Endometrial microvascular endothelial cells (primary cell): ENCODE measurements around the gene KCTD20. TPM values are rescaled to one million over a fixed set of nuclear protein-coding genes. Genes with fewer than 3 reads are reported as not detected.
"Not testable (repeated sequence)": the region's sequence is repeated elsewhere in the genome, so short reads cannot be mapped to it uniquely, and the experiment has no call there.

Experiments
- in situ Hi-C: cut with HindIII; loops from 2 replicates; pipeline ENCODE4 v1.10.0; 2017; ENCODE audit warnings: low sequenced_read_pairs, low pct_unique_long_range_greater_than_20kb; ENCODE audit errors: inconsistent ontology term
- total RNA-seq: library from RNA; depleted of rRNA; stranded (reverse); fragments of >200 nt; gene quantifications from one replicate; pipeline ENCODE4 v1.2.3, GENCODE V29; 2015; ENCODE audit errors: inconsistent ontology term

The KCTD20 gene
- 65.1 TPM for total RNA-seq

DNA sequence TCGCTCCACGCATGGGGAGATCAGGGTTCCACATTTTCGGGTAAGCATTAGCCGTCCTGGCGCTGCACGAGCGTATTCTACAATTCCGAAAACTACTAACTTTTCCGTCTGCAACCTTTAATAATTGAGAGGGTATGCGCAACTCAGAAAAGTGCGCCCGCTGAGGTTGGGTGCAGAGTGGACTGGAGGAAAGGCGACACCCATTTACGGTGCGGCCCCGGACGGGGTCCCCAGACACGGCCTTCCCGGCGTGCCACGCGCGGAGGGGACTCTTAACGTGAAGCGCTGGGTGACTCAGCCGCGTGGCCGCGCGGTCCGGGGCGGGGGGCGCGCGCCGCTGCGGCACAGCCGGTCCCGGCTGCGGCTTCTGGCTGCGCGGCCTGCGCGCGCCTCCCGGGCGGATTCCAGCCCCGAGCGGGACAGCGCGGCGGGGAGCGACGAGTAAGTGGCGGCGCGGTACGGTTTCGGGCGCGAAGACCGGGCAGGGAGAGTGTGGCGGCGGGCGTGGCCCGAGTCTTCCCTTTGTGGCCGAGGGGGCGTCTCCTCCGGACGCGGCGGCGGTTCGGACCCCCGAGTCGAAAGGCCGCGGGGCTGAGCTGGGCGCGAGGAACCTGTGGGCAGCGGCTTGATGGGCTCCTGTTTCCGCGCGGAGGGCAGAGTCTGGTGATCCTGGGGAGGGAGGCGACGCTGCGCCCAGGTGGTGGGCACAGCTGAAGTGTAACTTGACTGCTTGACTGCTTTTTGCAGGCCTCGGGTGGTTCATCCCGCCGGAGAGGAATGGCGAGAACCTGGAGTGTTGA lies at the start of gene KCTD20, which contains the start of gene PXT1:
Gene KCTD20, plus strand, starts transcription at position 330 of the 800 bp plus-strand sequence. CDS start 27,098 bp downstream, outside the sequence.
Gene PXT1, minus strand, starts transcription at position 184 of the 800 bp plus-strand sequence. CDS start 16,772 bp downstream, outside the sequence.
- in situ Hi-C loops, result loop anchor here (10.0 kb wide), 1 partner anchor 62 kb away; no protein-coding TSS in a partner anchor

GRCh38 chr6:36399970-36400369 lies 42.8 kb upstream of the KCTD20 start:
- in situ Hi-C loops, result no loop called here

DNA sequence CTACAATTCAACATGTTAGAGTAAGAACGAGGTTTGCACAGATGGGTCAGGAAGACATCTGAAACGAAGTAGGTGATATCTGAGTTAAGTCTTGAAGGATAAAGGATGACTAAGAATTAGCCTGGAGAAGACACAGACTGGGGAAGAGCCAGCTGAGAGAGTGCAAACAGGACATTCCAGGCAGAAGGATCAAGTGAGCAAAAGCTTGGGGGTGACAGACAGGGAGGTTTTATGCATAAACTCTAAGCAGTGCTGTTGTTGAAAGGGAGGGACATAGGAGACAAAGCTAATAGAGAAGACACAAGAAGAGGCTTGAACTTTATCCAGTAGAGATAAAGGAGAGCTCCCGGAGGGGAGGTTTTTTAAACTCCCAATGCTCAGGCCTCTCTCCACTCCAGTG lies 40.3 kb upstream of the KCTD20 start:
- in situ Hi-C loops, result no loop called here

- in situ Hi-C loops, result no loop called here
These were observed 38.6 kb upstream of the KCTD20 start for GRCh38 chr6:36404164-36404563.

DNA sequence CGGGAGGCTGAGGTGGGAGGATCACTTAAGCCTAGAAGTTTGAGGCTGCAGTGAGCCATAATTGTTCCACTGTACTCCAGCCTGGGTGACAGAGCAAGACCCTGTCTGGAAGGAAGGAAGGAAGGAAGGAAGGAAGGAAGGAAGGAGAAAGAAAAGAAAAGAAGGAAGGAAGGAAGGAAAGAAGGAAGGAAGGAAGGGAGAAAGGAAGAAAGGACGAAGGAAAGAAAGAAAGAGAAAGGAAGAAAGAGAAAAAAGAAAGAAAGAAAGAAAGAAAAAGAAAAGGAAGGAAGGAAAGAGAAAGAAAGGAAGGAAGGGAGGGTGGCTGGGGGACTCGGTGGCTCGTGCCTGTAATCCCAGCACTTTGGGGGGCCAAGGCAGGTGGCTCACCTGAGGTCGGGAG lies 33.1 kb upstream of the KCTD20 start:
- in situ Hi-C loops, result not testable (repeated sequence)

DNA sequence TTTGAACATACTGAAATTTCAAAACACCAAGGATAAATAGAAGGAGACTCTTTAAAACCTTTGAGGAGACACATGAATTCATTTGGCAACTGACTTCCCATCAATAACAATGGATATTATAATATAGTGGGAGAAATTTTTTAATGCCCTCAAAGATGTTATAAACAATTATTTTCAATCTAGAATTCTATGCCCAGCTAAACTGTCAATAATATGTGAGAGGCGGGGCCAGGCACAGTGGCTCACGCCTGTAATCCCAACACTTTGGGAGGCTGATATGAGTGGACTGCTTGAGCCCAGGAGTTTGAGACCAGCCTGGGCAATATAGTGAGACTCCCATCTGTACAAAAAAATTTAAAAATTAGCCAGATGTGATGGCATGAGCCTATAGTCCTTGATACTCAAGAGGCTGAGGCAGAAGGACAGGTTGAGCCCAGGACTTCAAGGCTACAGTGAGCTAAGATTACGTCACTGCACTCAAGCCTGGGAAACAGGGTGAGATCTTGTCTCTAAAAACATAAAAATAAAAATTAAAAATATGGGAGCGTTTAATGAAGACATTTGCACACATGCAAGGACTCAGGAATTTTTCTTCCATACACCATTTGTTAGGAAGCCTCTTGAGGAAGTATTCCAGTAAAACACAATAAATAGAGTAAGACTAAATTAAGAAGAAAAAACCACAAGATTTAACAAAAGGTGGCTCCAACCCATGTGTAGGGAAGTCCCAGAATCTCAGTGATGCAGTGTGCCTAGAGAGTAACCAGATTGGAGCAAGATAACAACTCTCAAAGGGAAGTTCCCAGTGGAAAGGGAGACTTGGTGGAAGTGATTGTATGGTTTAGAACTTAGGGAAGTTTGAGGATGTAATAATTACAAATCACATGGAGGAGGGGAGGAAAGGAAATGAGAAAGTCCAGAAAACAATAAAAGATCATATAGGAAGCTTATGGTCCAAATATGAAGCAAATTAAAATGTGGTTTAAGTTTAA lies 29.0 kb upstream of the KCTD20 start:
- in situ Hi-C loops, result no loop called here

GRCh38 chr6:36414481-36414880 lies 28.3 kb upstream of the KCTD20 start:
- in situ Hi-C loops, result no loop called here

GRCh38 chr6:36418558-36418957 lies 24.2 kb upstream of the KCTD20 start:
- in situ Hi-C loops, result no loop called here

DNA sequence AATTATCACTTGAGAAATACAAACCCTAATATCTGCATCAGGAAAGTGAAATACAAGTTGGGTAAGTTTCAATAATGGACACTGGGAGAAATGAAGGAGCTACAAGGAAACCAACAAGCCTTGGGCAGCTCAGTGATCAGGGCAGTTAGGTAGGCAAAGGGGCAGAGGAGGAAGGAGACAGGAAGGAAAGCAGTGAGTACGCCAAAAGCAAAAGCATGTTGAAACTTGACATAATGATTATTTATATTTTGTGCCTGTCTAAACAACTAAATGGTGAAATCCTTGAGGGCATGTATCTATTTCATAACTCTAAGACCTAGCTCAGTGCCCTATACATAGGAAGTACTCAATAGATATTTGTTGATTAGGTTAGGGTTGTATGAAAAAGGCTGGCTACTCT lies 23.5 kb upstream of the KCTD20 start:
- in situ Hi-C loops, result no loop called here

- in situ Hi-C loops, result no loop called here
These were observed 20.1 kb upstream of the KCTD20 start for GRCh38 chr6:36422714-36423100.

- in situ Hi-C loops, result no loop called here
These were observed 19.5 kb upstream of the KCTD20 start for GRCh38 chr6:36423101-36423824.

GRCh38 chr6:36426622-36427021 lies 16.2 kb upstream of the KCTD20 start:
- in situ Hi-C loops, result no loop called here

DNA sequence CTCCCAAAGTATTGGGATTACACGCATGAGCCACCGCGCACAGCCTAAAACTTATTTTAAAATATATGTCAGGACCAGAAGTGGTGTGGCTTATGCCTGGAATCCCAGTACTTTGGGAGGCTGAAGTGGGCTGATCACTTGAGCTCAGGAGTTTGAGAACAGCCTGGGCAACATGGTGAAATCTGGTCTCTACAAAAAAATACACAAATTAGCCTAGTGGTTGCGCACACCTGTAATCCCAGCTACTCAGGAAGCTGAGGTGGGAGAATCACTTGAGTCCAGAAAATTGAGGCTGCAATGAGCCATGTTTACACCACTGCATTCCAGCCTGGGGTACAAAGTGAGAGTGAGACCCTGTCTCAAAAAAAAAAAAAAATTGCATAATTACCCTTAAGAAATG lies 13.9 kb upstream of the KCTD20 start:
- in situ Hi-C loops, result no loop called here

- in situ Hi-C loops, result no loop called here
These were observed 12.4 kb upstream of the KCTD20 start for GRCh38 chr6:36430351-36430750.

GRCh38 chr6:36431197-36431596 lies 11.6 kb upstream of the KCTD20 start:
- in situ Hi-C loops, result no loop called here

GRCh38 chr6:36432151-36432671 lies 10.6 kb upstream of the KCTD20 start:
- in situ Hi-C loops, result no loop called here

DNA sequence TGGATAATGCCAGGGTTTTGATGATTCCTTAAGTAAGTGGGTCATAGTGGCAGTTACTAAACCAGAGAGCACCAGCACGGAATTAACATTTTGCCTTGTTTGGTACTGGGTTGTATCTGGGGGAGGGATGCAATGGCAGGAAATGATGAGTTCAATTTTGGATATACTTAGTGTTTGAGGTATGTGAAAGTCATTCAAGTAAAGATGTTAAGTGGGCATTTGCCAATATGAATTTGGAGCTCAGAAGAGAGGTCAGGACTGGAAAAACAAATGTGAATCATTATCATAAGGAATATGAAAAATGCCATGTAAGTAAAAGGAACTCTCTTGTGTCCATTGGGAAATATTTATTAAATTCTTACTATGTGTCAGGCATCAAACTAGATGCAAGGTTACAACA lies 6.3 kb upstream of the KCTD20 start:
- in situ Hi-C loops, result no loop called here

DNA sequence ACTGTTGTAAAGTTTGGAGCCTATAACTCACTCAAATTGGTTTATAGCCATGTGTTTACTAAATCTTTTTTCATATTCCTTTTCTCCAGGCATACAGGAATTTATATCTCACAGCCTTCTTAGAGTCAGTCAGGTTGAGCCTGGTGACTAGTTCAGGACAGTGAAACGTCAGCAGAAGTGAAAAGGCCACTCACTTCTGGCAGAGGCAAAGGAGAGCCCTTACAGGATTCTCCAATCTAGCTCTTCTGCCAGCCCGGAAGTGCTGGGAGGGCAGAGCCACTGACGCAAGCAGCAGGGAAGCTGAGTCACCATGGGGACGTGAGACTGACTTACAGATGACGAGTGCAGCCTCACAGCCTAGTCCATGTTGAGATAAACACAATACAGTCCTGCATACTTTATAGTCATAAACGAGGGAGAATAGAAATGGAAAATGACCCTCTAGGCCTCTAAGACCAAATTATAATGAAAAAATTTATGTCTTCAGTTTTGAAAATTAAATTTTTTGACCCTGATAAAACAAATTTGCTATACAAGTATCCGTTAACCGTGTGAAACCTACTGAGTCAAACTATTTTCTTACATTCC lies 1.4 kb upstream of the KCTD20 start:
- in situ Hi-C loops, result loop anchor here (10.0 kb wide), 1 partner anchor 63 kb away; no protein-coding TSS in a partner anchor
